GM19324 (cell line): ENCODE data around the gene MAMLD1.

Experiments
- ATAC-seq: cut with Tn5 transposase; IDR thresholded peaks from one replicate; pipeline ENCODE4 v1.9.1; 2021; ENCODE audit warnings: mild to moderate bottlenecking, moderate library complexity; ENCODE audit not compliant: unreplicated experiment, low FRiP score

The MAMLD1 gene

GRCh38 chrX:150525061-150525919 lies 162.2 kb downstream of the MAMLD1 start:
- ATAC-seq = no peak

DNA sequence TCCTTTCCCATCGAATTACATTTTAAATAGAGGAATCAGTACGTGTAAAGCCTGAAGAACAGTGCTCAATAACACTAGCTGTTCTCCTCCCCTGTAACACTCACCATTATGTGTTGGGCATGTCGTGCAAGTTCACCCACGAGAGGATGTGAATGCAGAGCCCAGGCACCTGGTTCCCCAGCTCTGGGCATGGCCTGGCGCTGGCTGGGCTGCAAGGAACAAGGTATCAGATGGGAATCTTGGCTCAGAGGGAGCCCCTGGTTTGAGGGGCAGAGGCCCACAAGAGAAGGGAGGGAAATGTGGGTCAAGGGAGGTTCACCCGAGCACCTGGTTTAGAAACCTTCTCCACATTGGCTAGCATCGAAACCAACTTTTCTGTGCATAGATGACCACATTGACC lies 163.6 kb downstream of the MAMLD1 start:
- ATAC-seq = no peak

- no peak for ATAC-seq
These were observed 164.0 kb downstream of the MAMLD1 start for GRCh38 chrX:150527108-150527507.

- no peak for ATAC-seq
These were observed 166.5 kb downstream of the MAMLD1 start for GRCh38 chrX:150529587-150529986.

- ATAC-seq = no peak
These were observed 167.7 kb downstream of the MAMLD1 start for GRCh38 chrX:150530821-150531220.

DNA sequence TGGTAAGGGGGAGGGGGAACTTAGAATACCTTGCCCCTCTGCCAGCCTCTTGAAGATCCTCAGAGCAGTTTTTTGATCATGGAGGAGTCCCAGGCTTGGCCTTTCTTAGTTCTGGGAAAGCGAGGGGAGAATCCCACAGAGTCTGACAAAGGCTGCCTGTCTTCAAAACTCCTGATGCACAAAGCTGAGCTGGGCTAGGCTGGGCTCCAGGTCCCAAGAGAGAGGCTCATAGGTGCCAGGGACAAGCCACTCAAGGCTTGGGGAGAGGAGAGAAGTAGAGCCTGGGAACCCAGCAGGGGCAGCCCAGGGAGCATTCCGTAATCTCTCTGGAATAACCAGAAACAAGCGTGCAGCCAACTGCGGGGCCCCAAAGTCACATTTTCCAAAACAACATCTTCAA lies 168.3 kb downstream of the MAMLD1 start:
- ATAC-seq = no peak

DNA sequence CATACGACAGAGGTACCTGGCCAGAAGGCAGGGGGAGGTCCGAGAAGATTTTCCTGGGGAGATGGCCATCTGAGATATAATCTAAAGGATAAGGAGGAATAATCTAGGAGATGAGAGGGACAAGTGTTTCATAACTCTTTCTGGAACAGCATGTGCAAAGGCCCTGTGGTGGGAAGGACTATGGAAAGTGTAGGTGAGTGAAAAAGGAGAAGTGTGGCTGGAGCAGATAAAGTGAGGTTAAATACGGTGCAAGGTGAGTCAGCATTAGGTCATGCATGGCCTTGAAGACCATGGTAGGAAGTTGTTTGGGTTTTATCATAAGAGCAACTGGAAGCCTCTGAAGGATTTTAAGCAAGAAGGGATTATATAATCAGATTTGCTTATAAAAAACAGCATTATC lies 170.7 kb downstream of the MAMLD1 start:
- ATAC-seq = no peak

GRCh38 chrX:150536455-150537116 lies 173.5 kb downstream of the MAMLD1 start:
- ATAC-seq = no peak

DNA sequence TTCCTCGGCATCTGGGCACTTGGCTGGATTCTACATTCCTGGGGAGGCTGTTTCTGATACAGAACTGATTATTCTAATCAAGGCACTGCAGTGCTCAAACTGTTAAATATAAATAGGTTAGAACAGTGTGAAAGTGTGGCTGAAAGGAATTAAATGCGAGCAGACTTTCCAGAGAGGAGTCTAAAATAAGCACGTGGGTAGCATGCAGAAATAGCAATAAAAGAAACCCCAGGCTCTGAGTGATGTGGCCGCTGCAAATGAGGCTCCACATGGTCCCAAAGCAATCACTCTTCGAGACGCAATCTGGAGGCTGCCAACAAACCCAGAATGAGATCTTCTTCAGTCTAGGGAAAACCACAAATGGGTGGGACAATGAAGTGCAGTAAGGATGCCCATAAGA lies 174.7 kb downstream of the MAMLD1 start:
- no peak for ATAC-seq

GRCh38 chrX:150540965-150541364 lies 177.8 kb downstream of the MAMLD1 start:
- no peak for ATAC-seq

DNA sequence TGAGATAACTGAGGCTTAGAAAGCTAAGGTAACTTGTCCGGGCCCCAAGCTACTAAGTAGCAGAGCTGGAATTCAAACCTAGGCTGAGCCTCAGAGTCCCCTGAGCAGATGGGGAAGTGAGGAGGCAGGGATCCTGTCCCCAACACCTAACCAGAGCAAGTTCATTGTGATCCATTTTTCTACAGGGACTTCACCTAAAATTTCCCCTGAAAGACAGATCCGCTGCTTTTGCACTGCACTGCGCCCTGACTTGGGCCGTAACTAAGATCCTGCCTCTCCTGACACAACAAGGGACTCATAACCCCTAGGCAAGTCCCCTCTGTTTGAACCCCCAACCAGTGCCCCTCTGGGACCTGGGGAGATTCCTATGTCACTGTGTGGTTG lies 179.7 kb downstream of the MAMLD1 start:
- ATAC-seq = no peak

- no peak for ATAC-seq
These were observed 180.4 kb downstream of the MAMLD1 start for GRCh38 chrX:150543230-150544155.

DNA sequence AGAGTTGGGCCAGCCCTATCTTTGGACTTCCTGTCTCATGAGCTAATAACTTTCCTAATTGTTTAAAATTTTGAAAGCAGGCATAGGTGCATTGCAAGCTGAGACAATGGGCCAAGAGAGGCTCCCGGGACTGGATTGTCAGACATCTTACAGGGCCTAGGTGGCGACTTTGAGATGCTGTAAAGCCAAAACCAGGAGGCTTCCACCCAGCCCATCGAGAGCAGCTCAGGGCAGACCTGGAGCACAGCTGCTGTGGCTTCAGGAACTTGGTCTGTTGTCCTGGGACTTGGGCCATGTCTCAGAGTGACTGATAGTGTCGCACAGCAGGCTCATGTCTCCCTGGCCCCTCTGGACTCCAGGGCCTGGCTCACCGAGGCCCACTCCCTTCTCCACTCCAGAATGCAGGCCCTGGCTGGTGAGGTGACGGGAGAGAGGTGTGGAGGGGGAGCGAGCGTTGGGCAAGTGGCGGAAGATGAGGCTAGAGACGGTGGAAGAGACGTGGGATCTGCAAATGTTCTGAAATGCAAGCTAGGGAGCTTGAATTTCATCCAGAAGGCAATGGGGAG lies 181.2 kb downstream of the MAMLD1 start:
- no peak for ATAC-seq

- ATAC-seq = no peak
These were observed 182.0 kb downstream of the MAMLD1 start for GRCh38 chrX:150544835-150545770.

DNA sequence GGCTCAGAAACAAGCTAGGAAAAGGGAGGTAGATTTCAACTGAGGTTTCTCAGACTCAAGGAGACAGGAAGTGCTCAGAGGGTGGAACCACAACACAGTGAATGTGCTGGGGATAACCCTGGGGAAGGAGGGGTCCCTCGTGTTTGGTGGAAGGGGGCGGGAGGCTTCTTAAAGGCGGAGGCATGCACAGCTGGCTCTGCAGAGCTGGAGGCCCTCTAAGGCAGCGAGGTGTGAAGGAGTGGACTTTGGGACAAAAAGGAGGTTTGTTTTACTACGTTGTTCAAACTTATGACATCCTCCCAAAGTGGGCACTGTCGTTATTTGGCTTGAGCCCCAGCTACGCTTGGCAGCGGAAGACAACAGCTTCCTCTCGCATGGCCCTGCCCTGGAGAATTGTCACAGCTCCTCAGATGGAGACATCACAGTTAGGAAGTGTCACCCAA lies 183.6 kb downstream of the MAMLD1 start:
- ATAC-seq = no peak

- ATAC-seq = peak; percentile 71
These were observed 184.4 kb downstream of the MAMLD1 start for GRCh38 chrX:150547375-150548115.

GRCh38 chrX:150548251-150548650 lies 185.1 kb downstream of the MAMLD1 start:
- no peak for ATAC-seq

DNA sequence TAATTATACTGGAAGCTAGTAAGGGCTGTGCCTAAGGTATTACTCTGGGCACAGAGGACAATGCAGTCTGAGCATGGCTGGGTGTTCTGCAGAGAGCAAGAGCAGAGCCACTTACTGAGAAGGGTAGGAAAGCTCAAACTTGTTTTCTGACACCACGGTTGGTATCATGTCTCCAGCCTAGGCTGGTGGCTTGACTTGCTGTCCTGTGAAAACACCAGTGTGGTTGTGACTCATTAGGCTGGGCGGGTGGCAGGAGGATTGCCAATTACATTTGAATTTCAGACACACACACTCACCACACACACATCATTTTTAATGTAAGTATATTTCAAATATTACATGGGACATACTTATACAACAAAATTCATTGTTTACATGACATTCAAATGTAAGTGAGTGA lies 185.6 kb downstream of the MAMLD1 start:
- ATAC-seq = no peak

DNA sequence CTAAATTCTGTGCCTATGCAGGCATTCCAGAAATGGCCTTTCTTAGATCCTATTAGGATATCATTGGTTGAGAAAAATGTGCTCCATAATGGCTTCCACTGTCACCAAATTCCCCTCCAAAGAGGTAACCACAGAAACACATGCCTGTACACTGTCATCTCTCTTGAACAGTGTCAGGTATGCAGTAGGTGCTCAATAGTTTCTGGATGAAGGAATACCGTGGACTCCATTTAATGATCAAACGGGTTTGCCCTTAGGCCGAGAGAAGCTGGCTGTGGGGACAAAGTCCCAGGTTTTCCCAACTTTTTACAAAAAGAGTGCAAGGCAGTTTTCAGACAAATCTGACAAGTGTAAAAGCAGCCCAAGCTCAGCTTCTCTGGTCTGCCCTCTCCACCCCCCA lies 188.8 kb downstream of the MAMLD1 start:
- no peak for ATAC-seq
